Measurements from ENCODE around the gene CCDC136.

GRCh38 chr7:128842674-128843641, 51.2 kb downstream of the CCDC136 start:
- no peak for TF ChIP-seq CTCF (IDR thresholded peaks at IDR 0.05)
- TF ChIP-seq POLR2A (IDR thresholded peaks at IDR 0.05): no peak
- TF ChIP-seq EP300 (IDR thresholded peaks at IDR 0.05): no peak

Measured in tibial nerve (tissue), 4 donors.